Measurements from ENCODE around the gene U2SURP. TPM values are rescaled to one million over a fixed set of nuclear protein-coding genes. Genes with fewer than 3 reads are reported as not detected.
"Not testable (repeated sequence)": the region's sequence is repeated elsewhere in the genome, so short reads cannot be mapped to it uniquely, and the experiment has no call there.

Gene U2SURP
- total RNA-seq, 2 donors from 2014 or later, result 26.3 to 33.7 TPM

DNA sequence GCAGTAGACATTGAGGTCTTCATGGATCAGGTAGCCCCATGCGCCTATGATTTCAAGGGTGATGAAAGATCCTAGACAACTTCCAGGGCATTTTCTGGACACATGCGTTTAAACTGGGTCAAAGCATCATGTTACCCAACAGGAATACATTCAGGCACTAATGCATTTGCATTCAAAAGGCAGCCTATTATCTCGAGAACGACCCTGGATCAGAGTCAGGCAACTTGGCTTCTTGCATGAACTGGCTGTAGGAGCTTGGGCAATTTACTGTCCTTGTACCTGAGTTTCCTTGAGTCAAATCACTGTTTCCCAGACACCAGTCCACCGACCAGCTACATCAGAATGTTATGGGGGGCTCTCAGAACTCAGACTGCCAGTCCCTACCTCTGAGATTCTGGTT lies 66.7 kb downstream of the U2SURP start:
- Histone ChIP-seq H3K27me3 (no peaks in the 10 kb centered on the region), H3K36me3 (peaks cover 4% of the 10 kb centered on the region), H3K4me1 (no peaks in the 10 kb centered on the region), H3K9me3 (no peaks in the 10 kb centered on the region), H3K27ac (no peak overlapping the region), H3K4me3 (no peak overlapping the region)
- TF ChIP-seq, protein P1, sequence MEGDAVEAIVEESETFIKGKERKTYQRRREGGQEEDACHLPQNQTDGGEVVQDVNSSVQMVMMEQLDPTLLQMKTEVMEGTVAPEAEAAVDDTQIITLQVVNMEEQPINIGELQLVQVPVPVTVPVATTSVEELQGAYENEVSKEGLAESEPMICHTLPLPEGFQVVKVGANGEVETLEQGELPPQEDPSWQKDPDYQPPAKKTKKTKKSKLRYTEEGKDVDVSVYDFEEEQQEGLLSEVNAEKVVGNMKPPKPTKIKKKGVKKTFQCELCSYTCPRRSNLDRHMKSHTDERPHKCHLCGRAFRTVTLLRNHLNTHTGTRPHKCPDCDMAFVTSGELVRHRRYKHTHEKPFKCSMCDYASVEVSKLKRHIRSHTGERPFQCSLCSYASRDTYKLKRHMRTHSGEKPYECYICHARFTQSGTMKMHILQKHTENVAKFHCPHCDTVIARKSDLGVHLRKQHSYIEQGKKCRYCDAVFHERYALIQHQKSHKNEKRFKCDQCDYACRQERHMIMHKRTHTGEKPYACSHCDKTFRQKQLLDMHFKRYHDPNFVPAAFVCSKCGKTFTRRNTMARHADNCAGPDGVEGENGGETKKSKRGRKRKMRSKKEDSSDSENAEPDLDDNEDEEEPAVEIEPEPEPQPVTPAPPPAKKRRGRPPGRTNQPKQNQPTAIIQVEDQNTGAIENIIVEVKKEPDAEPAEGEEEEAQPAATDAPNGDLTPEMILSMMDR (IDR thresholded peaks at IDR 0.05), result no peak
- no peak for DNase-seq (ENCODE audit: low spot score)

DNA sequence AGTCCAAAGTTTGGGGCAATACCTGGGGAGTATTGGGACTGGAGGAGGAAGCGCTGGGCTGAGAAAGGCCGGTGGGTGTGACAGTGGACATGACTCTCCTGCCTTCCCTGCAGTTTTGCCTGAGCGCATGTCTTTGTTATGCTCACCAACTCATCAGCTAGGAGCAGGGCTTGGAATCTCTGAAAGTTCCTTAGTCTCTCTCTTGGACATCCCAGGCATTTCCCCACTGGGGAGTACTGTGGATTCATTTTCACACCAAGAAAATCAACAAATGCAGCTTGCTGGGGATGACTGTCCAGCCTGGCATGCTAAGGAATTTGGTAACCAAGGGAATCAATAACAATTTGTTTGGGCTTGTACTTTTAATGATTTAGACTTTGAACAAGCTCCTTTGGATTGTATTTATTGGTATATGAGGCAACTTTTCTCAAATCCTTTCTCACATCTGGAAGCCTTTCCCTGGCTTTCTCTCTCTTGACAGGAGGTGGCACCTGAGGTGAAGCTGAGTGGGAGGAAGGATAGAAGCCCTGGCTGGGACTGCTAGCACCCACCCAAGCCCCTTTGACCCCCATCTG lies 69.7 kb downstream of the U2SURP start:
- no peaks in the 10 kb centered on the region for H3K9me3 ChIP-seq
- DNase-seq (ENCODE audit: low spot score), result no peak
- no peaks in the 10 kb centered on the region for H3K36me3 ChIP-seq
- H3K27me3 ChIP-seq, result no peaks in the 10 kb centered on the region
- no peaks in the 10 kb centered on the region for H3K4me1 ChIP-seq
- no peak overlapping the region for H3K27ac ChIP-seq
- TF ChIP-seq, protein P1 (IDR thresholded peaks at IDR 0.05), result no peak
- H3K4me3 ChIP-seq, result no peak overlapping the region

DNA sequence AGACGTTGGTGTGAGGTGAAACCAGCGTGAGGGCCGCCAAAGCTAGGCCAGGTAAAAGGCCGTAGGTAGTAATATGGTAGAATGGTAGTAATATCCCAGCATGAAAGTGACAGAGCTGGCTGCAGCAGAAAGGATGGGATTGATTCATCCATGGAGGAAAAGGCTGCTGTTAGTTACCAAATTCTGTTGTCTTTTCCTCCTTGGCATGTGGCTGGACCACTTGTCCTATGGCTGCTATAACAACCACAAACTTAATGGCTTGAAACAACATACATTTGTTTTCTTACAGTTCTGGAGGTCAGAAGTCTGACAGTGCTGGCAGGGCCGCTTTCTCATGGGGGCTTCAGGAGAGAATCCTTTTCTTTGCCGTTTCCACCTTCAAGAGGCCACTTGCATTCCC lies 70.4 kb downstream of the U2SURP start:
- TF ChIP-seq, protein P1 (IDR thresholded peaks at IDR 0.05), result no peak
- no peaks in the 10 kb centered on the region for H3K4me1 ChIP-seq
- no peak overlapping the region for H3K27ac ChIP-seq
- no peaks in the 10 kb centered on the region for H3K36me3 ChIP-seq
- no peak overlapping the region for H3K4me3 ChIP-seq
- no peaks in the 10 kb centered on the region for H3K9me3 ChIP-seq
- no peak for DNase-seq (ENCODE audit: low spot score)
- H3K27me3 ChIP-seq, result no peaks in the 10 kb centered on the region

DNA sequence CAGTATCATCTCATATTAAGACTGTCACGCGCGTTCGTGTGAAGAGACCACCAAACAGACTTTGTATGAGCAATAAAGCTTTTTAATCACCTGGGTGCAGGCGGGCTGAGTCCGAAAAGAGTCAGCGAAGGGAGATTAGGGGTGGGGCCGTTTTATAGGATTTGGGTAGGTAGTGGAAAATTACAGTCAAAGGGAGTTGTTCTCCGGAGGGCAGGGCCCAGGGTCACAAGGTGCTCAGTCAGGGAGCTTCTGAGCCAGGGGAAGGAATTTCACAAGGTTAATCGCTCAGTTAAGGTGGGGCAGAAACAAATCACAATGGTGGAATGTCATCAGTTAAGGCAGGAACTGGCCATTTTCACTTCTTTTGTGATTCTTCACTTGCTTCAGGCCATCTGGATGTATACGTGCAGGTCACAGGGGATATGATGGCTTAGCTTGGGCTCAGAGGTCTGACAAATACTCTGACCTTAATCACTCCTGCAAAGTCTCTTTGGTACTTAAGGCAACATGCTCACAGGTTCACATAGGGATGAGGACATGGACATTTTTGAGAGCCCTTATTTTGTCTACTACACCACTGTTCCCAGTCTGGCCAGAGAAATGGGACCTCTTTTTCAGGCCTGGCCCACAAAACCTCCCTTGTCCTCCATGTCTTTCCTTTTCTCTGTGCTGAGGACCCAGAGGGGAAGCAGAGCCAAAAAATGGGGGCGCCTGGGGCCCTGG lies 71.1 kb downstream of the U2SURP start:
- DNase-seq (ENCODE audit: low spot score); H3K4me1 ChIP-seq; H3K27ac ChIP-seq; H3K9me3 ChIP-seq; H3K36me3 ChIP-seq; H3K4me3 ChIP-seq; H3K27me3 ChIP-seq: not testable (repeated sequence)

DNA sequence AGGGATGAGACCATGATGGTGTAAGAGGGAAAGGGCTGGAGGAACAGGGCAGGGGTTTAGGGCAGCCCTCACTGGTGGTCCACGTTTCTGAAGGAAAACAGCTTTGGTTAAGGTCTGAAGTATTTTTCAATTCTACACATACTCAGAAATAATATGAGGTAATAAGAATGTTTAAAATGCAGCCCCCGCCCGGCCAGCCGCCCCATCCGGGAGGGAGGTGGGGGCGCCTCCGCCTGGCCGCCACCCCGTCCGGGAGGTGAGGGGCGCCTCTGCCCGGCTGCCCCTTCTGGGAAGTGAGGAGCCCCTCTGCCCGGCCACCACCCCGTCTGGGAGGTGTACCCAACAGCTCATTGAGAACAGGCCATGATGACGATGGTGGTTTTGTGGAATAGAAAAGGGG lies 72.2 kb downstream of the U2SURP start:
- not testable (repeated sequence) for H3K36me3 ChIP-seq; DNase-seq (ENCODE audit: low spot score); H3K9me3 ChIP-seq; H3K27me3 ChIP-seq; H3K4me3 ChIP-seq; H3K27ac ChIP-seq; H3K4me1 ChIP-seq

DNA sequence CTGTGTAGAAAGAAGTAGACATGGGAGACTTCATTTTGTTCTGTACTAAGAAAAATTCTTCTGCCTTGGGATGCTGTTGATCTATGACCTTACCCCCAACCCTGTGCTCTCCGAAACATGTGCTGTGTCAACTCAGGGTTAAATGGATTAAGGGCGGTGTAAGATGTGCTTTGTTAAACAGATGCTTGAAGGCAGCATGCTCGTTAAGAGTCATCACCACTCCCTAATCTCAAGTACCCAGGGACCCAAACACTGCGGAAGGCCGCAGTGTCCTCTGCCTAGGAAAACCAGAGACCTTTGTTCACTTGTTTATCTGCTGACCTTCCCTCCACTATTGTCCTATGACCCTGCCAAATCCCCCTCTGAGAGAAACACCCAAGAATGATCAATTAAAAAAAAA lies 72.6 kb downstream of the U2SURP start:
- not testable (repeated sequence) for H3K4me1 ChIP-seq; H3K27ac ChIP-seq; H3K9me3 ChIP-seq; H3K36me3 ChIP-seq; H3K27me3 ChIP-seq; DNase-seq (ENCODE audit: low spot score); H3K4me3 ChIP-seq

DNA sequence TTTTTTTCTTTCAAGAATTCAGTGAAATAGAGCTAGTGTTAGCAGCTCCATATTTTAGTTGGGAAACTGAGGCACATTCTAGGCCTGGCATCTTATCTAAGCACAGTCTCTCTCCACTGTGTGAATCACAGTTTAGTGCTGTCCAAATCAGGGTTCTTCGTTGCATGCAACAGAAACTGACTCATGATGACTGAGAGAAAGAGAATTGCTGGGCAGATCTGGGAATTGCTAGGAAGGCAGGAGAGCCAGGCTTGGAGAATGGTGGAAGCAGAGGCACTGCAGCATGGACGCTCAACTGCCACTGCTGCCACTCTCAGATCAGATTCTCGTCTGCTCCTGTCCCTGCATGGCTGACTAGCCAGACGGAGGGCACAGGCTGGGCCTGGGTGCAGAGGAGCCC lies 77.5 kb downstream of the U2SURP start:
- no peak overlapping the region for H3K4me3 ChIP-seq
- no peaks in the 10 kb centered on the region for H3K27me3 ChIP-seq
- H3K27ac ChIP-seq, result no peak overlapping the region
- H3K9me3 ChIP-seq, result no peaks in the 10 kb centered on the region
- TF ChIP-seq, protein P1 (IDR thresholded peaks at IDR 0.05), result no peak
- DNase-seq (ENCODE audit: low spot score), result no peak
- no peaks in the 10 kb centered on the region for H3K4me1 ChIP-seq
- no peaks in the 10 kb centered on the region for H3K36me3 ChIP-seq
